GM18526 (cell line): ENCODE results near the gene RBM10.

Source experiments
- POLR2A ChIP-seq: IDR thresholded peaks from 3 replicates; pipeline ENCODE4 v1.6.1; 2011; ENCODE audit not compliant: insufficient read length; ENCODE audit errors: extremely low read depth

RBM10 gene

DNA sequence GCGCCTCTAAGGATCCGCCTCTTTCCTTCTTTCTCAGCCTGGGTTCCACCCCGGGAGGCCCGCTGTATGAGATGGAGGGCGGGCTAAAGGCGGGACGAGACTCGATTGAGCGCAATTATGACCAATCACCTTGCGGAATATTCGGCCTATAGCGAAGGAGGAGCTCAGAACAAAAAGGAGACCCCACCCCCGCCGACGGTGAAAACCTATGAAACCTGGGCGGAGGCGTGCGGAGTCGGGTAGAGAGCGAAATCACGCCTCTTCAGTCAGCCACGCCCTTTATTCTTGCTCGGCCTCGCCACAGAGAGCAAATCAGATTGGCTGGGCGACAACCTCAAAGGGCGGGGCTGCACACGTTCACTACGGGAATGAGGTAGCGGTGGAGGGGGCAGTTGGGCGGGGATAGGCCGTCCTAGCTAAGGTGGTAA, 72.8 kb downstream of the RBM10 start:
- TF ChIP-seq POLR2A: peak; percentile 29

DNA sequence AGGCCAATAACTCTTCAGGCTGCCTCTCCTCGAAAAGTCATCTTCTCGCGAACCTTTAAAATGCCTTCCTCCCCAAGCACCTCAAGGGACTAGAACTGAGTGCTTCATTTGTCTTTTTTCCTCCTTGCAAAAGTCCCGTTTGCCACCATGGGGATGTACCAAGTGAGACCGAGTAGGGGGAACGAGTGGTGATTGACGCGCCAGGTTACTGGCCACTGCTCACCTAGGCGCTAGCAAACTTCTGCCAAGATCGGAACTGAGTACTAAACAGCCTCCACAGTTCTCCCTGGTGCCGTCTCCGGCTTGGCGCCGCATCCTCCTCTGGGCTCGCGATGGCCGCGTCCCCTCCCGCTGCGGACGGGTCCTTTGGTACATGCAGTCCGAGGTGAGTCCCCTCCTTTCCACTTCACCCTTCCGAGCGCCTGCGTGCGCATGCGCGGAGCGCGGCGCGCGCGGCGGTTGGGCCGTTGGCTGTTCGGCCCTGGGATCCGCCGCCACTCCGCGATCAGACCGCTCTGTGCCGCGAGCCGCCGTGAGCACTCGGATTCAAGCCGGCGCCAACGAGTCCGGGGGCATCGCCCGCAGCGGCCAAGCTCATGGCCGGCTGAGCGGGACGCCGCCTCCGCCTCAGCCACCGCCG, 73.4 kb downstream of the RBM10 start, which contains the start of gene CDK16:
Gene CDK16 (plus strand): TSS at position 402 of the 640 bp plus-strand sequence. CDS start 4,877 bp downstream, outside the sequence.
- peak; percentile 77 for TF ChIP-seq POLR2A

DNA sequence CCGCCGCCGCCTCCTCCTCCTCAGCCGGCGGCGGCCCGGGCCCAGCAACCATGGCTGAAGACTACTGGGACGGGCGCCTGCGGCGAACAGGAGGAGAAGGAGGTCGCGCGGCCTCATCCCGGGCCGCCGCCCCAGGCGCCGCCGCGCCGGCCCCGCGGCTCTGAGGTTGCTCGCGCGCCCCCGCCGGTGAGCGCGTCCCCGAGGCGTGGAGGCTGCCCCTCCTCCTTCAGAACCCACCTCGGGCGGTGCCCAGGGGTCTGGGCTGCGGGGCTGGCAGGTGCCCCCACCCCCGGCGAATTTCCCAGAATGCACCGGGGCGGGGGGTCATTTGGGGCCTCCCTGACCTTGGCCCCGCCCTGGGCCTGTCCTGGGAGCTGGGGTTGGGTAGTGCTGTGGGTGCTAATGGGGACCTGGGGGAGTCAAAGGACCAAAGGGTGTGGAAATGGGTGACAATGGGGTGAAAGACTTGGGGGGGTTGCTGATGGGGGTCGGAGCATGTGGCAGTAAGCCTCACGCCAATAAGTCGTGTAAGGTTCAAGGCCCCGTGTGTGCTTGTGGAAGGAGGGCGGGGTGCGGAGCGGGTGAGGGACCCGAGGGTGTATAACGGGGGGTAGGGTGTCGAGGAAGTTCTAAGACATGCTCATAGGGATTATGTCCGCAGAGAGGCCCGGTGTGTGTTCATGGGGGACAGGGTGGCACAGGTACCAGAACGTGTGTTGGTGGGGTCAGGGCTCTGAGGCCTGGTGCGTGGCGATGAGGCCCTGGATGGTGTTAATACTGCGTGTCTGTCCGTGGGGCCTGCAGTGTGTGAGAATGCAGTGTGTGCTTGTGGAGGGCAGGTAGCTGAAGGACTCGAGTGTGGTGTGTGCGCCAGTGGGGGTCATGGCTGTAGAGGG, 74.1 kb downstream of the RBM10 start:
- TF ChIP-seq POLR2A: no peak

DNA sequence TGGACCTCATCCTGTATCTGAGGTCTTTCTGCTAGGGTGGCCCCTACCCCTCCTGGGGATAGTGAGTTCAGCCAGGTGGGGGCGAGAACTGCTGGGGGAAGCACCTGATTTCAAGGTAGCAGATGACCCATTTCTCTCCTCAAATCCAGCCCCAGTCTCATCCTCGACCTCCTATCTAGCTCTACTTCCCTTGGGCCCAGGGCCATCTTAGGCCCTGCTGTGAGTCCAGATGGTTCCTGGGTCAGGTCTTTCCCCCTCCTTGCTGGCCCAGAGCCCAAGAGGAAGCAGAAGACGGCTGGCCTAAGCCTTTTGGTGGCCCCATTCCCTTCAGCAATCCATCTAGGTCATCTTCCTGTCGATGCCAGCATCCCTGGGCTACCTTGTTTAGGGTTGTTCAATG, 76.7 kb downstream of the RBM10 start:
- no peak for TF ChIP-seq POLR2A

DNA sequence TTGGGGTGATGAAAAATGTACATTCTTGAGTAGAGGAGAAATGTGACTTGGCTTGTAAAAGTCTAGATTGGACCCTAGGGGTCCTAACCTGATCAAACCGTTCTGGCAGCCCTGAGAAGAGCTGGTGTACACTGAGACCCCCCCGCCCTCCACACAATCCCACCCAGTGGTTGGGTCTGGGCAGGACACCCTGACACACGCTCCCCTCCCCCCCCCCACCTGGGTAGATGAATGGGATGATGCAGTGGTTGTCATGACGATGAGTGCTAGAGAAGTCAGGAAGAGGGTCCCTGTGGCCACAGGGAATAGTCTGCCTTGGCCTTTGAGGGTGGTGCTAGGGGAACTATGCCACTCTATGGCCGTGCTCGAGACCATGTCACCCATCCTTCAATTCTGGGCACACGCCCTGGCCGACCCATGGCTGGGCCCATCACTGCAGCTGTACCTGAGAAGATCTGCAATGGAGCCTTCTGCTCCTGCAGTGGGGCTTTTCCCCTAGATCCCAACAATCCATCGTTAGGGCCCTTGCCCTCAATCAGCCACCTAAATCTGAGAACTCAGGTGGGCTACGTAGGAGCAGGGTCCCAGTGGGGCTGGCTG, 77.8 kb downstream of the RBM10 start:
- no peak for TF ChIP-seq POLR2A

DNA sequence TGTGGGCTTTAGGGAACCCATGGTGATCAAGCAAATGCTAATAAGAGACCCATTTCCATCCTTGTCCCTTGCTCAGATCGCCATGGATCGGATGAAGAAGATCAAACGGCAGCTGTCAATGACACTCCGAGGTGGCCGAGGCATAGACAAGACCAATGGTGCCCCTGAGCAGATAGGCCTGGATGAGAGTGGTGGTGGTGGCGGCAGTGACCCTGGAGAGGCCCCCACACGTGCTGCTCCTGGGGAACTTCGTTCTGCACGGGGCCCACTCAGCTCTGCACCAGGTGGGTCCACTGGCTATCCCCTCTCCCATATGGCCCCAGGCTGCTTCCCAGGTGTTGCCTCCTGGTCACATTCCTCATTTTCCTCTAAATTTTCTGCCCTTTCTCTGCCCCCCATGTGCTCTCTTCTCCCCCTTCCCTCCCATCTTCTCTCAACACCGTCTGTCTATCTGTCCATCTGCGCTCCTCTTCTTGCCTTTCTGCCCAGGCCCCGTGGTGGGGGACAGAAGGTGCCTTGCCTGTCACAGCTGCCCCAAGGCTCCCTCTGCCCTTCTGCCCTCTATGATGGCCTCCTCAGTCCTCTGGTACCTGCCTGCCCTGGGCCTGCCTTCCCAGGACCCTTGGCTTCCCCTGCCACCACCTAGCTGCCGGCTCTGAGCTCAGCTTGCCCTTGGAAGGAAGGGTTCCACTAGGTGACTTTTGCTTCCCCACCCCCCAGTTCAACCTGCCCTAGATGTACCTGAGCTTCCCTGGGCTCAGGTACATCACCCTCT, 78.6 kb downstream of the RBM10 start:
- TF ChIP-seq POLR2A: no peak

DNA sequence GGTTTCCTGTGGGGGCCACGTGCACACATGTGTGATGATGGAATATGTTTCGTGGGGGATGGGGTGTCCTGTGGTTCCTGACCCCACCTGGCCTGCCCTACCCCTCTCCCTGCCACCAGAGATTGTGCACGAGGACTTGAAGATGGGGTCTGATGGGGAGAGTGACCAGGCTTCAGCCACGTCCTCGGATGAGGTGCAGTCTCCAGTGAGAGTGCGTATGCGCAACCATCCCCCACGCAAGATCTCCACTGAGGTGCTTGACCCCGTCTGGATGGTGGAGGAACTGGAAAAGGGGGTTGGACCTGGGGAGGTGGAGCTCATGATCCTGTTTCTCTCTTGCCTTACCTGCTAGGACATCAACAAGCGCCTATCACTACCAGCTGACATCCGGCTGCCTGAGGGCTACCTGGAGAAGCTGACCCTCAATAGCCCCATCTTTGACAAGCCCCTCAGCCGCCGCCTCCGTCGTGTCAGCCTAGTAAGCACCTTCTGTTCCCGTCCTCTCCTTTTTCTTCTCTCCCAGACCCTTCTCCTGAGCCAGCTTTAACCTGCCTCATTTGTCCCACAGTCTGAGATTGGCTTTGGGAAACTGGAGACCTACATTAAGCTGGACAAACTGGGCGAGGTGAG, 79.4 kb downstream of the RBM10 start:
- TF ChIP-seq POLR2A: no peak

DNA sequence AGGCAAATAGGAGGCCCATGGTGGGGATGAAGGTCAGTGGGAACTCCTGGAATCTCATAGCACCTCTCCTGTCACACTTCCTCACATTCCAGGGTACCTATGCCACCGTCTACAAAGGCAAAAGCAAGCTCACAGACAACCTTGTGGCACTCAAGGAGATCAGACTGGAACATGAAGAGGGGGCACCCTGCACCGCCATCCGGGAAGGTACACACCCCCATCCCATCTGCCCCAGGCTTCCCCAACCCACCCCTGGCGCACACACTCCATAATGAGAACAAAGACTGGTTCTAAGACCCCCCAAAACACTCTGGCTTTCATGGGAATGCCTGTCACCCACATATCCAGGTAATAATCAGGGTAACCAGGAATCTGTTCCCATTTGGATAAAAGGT, 79.9 kb downstream of the RBM10 start:
- TF ChIP-seq POLR2A: no peak

DNA sequence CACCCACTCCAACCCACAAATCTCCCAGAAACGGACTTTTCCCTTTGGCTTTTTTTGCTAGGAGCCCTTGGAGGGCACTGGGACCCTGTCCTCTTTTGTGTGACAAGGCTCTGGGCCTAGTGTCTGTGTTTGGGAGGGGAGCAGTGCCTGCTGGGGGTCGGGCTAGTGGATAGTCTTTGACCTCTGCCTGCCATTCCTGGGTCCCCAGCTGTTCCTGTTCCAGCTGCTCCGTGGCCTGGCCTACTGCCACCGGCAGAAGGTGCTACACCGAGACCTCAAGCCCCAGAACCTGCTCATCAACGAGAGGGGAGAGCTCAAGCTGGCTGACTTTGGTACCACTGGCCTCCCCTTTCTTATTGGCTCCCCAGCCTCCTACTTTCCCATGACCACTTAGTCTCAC, 81.0 kb downstream of the RBM10 start:
- no peak for TF ChIP-seq POLR2A

DNA sequence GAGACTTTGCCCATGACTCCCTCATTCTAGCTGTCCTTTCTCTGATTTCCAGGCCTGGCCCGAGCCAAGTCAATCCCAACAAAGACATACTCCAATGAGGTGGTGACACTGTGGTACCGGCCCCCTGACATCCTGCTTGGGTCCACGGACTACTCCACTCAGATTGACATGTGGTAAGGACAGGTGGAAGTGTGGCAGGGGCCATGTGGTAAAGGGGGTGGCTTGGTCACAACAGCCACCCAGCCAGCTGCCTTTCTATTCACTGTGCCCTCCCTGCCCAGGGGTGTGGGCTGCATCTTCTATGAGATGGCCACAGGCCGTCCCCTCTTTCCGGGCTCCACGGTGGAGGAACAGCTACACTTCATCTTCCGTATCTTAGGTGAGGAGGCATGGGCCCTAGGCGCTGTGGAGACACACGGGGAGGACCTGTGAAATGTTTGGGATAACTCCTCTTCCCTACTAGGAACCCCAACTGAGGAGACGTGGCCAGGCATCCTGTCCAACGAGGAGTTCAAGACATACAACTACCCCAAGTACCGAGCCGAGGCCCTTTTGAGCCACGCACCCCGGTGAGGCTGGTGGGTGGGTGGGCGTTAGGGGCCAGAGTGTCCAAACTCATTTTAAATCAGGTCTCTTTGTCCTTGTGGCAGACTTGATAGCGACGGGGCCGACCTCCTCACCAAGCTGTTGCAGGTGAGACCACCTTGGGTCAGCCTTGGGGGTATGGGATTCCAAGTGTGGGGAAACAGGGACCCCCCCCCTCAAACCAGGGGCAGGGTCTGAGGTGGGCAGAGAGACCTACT, 81.7 kb downstream of the RBM10 start:
- TF ChIP-seq POLR2A: no peak

DNA sequence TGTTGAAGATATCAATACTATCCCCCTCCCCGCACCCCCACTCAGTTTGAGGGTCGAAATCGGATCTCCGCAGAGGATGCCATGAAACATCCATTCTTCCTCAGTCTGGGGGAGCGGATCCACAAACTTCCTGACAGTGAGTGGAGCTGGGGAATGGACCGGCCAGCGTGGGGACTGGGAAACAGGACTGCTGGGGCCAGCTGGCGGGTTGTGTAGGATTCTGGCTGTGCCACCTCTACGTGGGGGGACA, 82.2 kb downstream of the RBM10 start:
- TF ChIP-seq POLR2A: no peak

DNA sequence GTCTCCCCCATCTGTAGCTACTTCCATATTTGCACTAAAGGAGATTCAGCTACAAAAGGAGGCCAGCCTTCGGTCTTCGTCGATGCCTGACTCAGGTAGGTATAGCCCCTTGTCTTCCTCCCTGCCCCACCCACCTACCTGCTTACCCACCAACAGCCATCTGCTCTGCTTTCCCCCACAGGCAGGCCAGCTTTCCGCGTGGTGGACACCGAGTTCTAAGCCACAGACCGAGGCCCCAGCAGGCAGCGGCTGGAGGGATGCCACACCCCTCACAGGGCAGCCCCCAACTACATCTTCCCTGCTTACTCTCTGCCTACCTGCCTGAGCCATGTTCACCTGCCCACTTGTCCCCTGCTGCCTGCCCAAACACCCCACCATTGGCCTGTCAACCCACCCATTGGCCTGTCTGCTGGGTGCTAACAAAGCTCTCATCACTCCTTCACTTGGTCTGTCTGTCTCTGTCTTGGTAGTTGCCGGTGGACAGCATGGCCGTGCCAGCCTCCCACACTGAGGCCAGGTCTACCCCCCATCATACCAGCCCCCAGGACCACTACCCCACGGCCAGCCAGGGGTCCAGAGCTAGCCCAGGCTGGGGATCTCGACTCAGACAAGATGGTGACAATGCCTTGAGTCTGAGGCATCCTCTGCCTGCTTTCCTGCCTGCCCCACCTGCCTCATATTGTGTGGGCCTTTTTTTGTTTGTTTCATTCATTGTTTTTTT, 83.7 kb downstream of the RBM10 start:
- no peak for TF ChIP-seq POLR2A

DNA sequence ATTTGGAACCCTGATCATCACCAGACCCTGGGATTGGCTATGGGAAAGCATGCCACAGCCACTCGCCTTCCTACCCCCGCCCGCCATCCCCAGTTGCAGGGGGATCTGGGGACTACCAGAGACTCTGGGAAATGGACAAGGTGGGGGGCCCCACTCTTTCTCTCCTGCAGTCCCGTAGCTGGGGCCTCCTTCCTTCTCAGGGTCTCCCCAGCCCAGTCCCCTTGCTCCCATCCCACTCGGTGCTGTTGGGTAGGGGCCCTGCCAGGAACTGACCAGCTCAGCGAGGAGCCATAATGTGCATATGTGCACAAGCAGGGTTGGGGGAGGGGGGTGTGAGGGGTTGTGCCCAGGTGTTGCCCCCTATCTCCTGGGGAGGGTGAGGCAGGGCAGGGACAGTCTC, 84.4 kb downstream of the RBM10 start:
- no peak for TF ChIP-seq POLR2A
